Sigmoid colon (tissue), 4 donors: ENCODE data around the gene TTC12.

Experiments
- POLR2AphosphoS5 ChIP-seq, 4 donors: sonication (generic); formaldehyde crosslinking; IDR thresholded peaks; one replicate each; pipeline ENCODE4 v1.6.1; 2017; ENCODE audit warnings: antibody characterized with exemption in 4 of 4
- TF ChIP-seq, protein P1 (sequence below), 4 experiments: fragments of 450-650 bp in 3 of 4; fragments of 200-600 bp in 1 of 4; IDR thresholded peaks; one replicate each; pipeline ENCODE4 v1.5.1; 2016 to 2019; ENCODE audit warnings: antibody characterized with exemption in 4 of 4, mild to moderate bottlenecking in 3 of 4, moderate library complexity in 2 of 4

DNA sequence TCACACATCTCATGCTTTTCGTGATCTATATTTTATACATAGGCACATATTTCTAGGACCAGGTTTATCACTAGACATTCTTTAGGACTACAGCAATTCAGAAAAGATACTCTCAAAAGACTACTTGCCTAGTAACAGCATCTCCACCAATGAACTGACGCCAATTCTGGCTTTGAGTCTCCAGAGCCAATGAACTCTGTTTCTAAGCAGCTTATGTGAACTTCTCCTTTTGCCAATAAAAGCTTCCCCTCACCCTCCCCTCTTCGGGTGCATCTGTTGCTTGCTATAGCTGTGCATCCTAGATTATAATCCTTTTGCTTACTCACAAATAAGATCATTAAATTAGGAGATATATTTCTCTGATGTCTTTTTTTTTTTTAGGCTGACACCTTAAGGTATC is 61.8 kb downstream of the TTC12 start:
- TF ChIP-seq, protein P1, sequence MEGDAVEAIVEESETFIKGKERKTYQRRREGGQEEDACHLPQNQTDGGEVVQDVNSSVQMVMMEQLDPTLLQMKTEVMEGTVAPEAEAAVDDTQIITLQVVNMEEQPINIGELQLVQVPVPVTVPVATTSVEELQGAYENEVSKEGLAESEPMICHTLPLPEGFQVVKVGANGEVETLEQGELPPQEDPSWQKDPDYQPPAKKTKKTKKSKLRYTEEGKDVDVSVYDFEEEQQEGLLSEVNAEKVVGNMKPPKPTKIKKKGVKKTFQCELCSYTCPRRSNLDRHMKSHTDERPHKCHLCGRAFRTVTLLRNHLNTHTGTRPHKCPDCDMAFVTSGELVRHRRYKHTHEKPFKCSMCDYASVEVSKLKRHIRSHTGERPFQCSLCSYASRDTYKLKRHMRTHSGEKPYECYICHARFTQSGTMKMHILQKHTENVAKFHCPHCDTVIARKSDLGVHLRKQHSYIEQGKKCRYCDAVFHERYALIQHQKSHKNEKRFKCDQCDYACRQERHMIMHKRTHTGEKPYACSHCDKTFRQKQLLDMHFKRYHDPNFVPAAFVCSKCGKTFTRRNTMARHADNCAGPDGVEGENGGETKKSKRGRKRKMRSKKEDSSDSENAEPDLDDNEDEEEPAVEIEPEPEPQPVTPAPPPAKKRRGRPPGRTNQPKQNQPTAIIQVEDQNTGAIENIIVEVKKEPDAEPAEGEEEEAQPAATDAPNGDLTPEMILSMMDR (IDR thresholded peaks at IDR 0.05) = no peak
- TF ChIP-seq POLR2AphosphoS5 (IDR thresholded peaks at IDR 0.05) = no peak
